Fibroblast of lung (primary cell): ENCODE results near the gene BMP8A. TPM values are rescaled to one million over a fixed set of nuclear protein-coding genes. Genes with fewer than 3 reads are reported as not detected.
A peak's percentile ranks its signal among the peaks of the same experiment; 100 is the strongest.
"Not testable (repeated sequence)": the region's sequence is repeated elsewhere in the genome, so short reads cannot be mapped to it uniquely, and the experiment has no call there.

Experiments used
- DNase-seq, 2 donors: peaks; one replicate each; pipeline versions ENCODE4 v3.0.0 to v3.0.0-alpha.2; 2010; ENCODE audit warnings: low read depth in 2 of 2
- H2AFZ ChIP-seq: 2 replicates; pipeline ENCODE4 v1.5.1; 2012; ENCODE audit warnings: low read length, control low read depth, inconsistent platforms
- H3K27ac ChIP-seq: 2 replicates; pipeline ENCODE4 v1.5.1; 2011; ENCODE audit warnings: low read length, control low read depth; ENCODE audit not compliant: insufficient read depth
- H3K27me3 ChIP-seq: 2 replicates; pipeline ENCODE4 v1.5.1; 2011; ENCODE audit warnings: mild to moderate bottlenecking, low read length; ENCODE audit not compliant: control insufficient read depth, insufficient read depth
- H3K36me3 ChIP-seq: 2 replicates; pipeline ENCODE4 v1.5.1; 2011; ENCODE audit warnings: low read length; ENCODE audit not compliant: control insufficient read depth, insufficient read depth
- H3K4me1 ChIP-seq: 2 replicates; pipeline ENCODE4 v1.5.1; 2011; ENCODE audit warnings: low read length; ENCODE audit not compliant: control insufficient read depth, insufficient read depth; ENCODE audit errors: extremely low read depth
- H3K4me2 ChIP-seq: 2 replicates; pipeline ENCODE4 v1.5.1; 2011; ENCODE audit warnings: low read length, control low read depth; ENCODE audit not compliant: insufficient read depth; ENCODE audit errors: extremely low read depth
- H3K4me3 ChIP-seq, 4 experiments: fragments of 200-600 bp in 1 of 4; sonication (generic) in 1 of 4; replicated peaks in 1 of 4; 2 replicates each; pipeline ENCODE4 v1.5.1; 2011 to 2016; ENCODE audit warnings: low read length in 4 of 4, low read depth in 3 of 4, mild to moderate bottlenecking in 3 of 4, control low read depth in 2 of 4, inconsistent platforms in 1 of 4, mixed read lengths in 1 of 4; ENCODE audit not compliant: insufficient read depth in 1 of 4; ENCODE audit errors: control extremely low read depth in 1 of 4
- H3K79me2 ChIP-seq: 2 replicates; pipeline ENCODE4 v1.5.1; 2012; ENCODE audit warnings: mild to moderate bottlenecking, low read length, inconsistent platforms; ENCODE audit not compliant: control insufficient read depth, insufficient read depth
- H3K9ac ChIP-seq: 2 replicates; pipeline ENCODE4 v1.5.1; 2011; ENCODE audit warnings: mild to moderate bottlenecking, low read length, control low read depth; ENCODE audit not compliant: insufficient read depth
- H3K9me3 ChIP-seq: 2 replicates; pipeline ENCODE4 v1.5.1; 2012; ENCODE audit warnings: low read depth, low read length; ENCODE audit not compliant: control insufficient read depth, insufficient read depth
- H4K20me1 ChIP-seq: 2 replicates; pipeline ENCODE4 v1.5.1; 2011; ENCODE audit warnings: low read length; ENCODE audit not compliant: control insufficient read depth, insufficient read depth; ENCODE audit errors: extremely low read depth
- EZH2 ChIP-seq: IDR thresholded peaks from 2 replicates; pipeline ENCODE4 v1.5.1; 2012; ENCODE audit warnings: low read length, control low read depth, mild to moderate bottlenecking; ENCODE audit errors: missing control alignments
- polyA plus RNA-seq, 2 donors: library from polyadenylated mRNA; depleted of rRNA in 1 of 2; stranded (reverse) in 1 of 2; unstranded in 1 of 2; fragments of >200 nt; gene quantifications; 2 replicates each; pipeline ENCODE4 v1.2.1, GENCODE V29; 2011 to 2012; ENCODE audit warnings: missing spikeins in 1 of 2
- total RNA-seq: library from RNA; depleted of rRNA; stranded (reverse); fragments of >200 nt; gene quantifications from 2 replicates; pipeline ENCODE4 v1.2.1, GENCODE V29; 2014
- TF ChIP-seq, protein P1 (sequence below), 2 donors: IDR thresholded peaks in 1 of 2; conservative IDR thresholded peaks in 1 of 2; 1 replicate in 1 of 2; 2 replicates in 1 of 2; pipeline ENCODE4 v1.5.1; 2011 to 2012; ENCODE audit warnings: low read length in 2 of 2, control low read depth in 1 of 2, inconsistent platforms in 1 of 2, low read depth in 1 of 2, mild to moderate bottlenecking in 1 of 2

Gene BMP8A
- total and polyA plus RNA-seq, 2 donors (not counting 1 experiment from before 2014, with no cell fraction given), result 0.33 to 0.41 TPM

DNA sequence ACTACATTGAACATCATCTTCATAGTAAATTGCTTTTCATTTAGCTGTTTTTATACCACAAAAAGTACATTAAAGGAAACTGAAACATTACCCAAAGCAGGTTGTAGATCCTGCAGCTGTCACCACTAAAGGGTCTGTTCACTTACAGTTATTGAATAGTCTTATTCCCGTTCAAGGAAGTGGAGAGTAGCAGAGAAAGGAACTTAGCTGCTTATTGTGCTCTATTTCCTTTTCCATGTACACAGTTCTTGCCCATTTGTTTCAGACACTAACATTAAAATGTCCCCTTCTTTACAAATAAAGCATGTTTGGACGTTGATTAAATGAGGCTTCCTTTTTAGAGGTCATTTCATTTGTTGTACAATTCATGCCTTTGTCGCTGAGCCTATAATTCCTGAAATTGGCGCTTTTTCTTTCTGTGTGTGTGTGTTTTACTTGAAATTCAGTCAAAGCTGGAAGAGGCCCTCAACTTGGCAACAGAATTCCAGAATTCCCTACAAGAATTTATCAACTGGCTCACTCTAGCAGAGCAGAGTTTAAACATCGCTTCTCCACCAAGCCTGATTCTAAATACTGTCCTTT lies 44.4 kb upstream of the BMP8A start:
- Histone ChIP-seq H3K4me1 (peaks cover 5% of the 10 kb centered on the region), H3K36me3 (peaks cover 12% of the 10 kb centered on the region), H3K4me2 (no peak overlapping the region), H3K27me3 (no peaks in the 10 kb centered on the region), H4K20me1 (no peaks in the 10 kb centered on the region), H3K79me2 (no peaks in the 10 kb centered on the region), H2AFZ (no peak overlapping the region), H3K4me3 (no peak overlapping the region), H3K27ac (no peak overlapping the region), H3K9ac (no peak overlapping the region), H3K9me3 (no peaks in the 10 kb centered on the region)
- DNase-seq, result no peak
- TF ChIP-seq EZH2, result no peak
- TF ChIP-seq, protein P1, sequence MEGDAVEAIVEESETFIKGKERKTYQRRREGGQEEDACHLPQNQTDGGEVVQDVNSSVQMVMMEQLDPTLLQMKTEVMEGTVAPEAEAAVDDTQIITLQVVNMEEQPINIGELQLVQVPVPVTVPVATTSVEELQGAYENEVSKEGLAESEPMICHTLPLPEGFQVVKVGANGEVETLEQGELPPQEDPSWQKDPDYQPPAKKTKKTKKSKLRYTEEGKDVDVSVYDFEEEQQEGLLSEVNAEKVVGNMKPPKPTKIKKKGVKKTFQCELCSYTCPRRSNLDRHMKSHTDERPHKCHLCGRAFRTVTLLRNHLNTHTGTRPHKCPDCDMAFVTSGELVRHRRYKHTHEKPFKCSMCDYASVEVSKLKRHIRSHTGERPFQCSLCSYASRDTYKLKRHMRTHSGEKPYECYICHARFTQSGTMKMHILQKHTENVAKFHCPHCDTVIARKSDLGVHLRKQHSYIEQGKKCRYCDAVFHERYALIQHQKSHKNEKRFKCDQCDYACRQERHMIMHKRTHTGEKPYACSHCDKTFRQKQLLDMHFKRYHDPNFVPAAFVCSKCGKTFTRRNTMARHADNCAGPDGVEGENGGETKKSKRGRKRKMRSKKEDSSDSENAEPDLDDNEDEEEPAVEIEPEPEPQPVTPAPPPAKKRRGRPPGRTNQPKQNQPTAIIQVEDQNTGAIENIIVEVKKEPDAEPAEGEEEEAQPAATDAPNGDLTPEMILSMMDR (conservative IDR thresholded peaks at IDR 0.05 in 1 of 2, IDR thresholded peaks at IDR 0.05 in 1 of 2; ENCODE audit: low read depth in 1 of 2, low read length in 2 of 2), result no peak

DNA sequence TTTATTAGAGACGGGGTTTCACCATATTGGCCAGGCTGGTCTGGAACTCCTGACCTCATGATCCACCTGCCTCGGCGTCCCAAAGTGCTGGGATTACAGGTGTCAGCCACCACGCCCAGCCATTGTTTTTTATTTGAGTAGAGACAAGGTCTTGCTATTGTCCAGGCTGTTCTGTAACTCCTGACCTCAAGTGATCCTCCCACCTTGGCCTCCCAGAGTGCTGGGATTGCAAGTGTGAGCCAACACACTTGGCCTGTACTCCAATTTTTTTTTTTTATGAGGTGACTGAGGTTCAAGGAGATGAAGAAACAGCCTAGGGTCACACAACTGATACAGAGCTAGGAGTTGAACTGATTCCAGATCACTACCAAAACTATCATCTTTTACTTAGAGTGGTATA lies 41.4 kb upstream of the BMP8A start:
- not testable (repeated sequence) for H3K27me3 ChIP-seq, H3K27ac ChIP-seq, H3K79me2 ChIP-seq, DNase-seq, H3K4me3 ChIP-seq, H3K9ac ChIP-seq, H2AFZ ChIP-seq, H4K20me1 ChIP-seq, H3K4me1 ChIP-seq, H3K9me3 ChIP-seq, H3K4me2 ChIP-seq
- peaks cover 18% of the 10 kb centered on the region for H3K36me3 ChIP-seq

DNA sequence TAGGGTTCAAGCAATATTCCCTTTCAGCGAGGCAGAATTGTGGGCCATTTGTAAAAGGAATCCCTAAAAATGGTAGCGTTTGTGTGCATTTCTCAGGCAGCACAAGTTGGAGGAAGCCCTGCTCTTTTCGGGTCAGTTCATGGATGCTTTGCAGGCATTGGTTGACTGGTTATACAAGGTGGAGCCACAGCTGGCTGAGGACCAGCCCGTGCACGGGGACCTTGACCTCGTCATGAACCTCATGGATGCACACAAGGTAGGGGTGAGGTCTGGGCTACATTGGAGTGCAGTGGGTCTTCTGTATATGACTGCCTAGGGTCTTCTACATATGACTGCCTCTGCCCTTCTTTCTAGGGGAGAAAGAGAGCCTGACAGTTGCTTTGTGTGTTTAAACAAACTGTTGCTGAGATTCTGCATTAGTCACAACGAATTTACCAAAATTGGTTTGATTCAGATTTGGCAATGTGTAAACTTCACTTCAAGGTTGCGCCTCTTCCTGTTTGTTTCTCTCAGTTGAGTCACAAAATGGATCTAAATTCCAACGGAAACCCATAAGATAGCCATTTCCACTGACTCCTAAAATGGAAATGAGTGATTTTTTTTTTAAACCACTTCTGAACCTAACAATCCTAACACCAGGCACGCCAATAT lies 40.4 kb upstream of the BMP8A start:
- H3K36me3 ChIP-seq, result peaks cover 24% of the 10 kb centered on the region
- no peaks in the 10 kb centered on the region for H3K27me3 ChIP-seq
- TF ChIP-seq, protein P1 (conservative IDR thresholded peaks at IDR 0.05 in 1 of 2, IDR thresholded peaks at IDR 0.05 in 1 of 2; ENCODE audit: low read depth in 1 of 2, low read length in 2 of 2), result no peak
- no peak for TF ChIP-seq EZH2
- H3K9me3 ChIP-seq, result no peaks in the 10 kb centered on the region
- peak; percentile 75 to 84 for DNase-seq
- no peak overlapping the region for H3K9ac ChIP-seq
- H3K27ac ChIP-seq, result peak overlapping the region; percentile 58
- peaks cover 5% of the 10 kb centered on the region for H3K4me1 ChIP-seq
- H3K4me2 ChIP-seq, result no peak overlapping the region
- no peak overlapping the region for H3K4me3 ChIP-seq
- H2AFZ ChIP-seq, result no peak overlapping the region
- peaks cover 1% of the 10 kb centered on the region for H3K79me2 ChIP-seq
- H4K20me1 ChIP-seq, result no peaks in the 10 kb centered on the region
